NOMO-1 treated with DMSO at 0.1 percent for 48 hours (cell line): ENCODE measurements around the gene TM9SF1.

Experiments
- DNase-seq: peaks from one replicate; lab custom pipeline; 2025; ENCODE audit not compliant: unreplicated experiment; lab: John Stamatoyannopoulos, UW

The TM9SF1 gene

GRCh38 chr14:24196071-24197055, 1.1 kb upstream of the TM9SF1 start:
- DNase-seq, result peak; percentile 34

DNA sequence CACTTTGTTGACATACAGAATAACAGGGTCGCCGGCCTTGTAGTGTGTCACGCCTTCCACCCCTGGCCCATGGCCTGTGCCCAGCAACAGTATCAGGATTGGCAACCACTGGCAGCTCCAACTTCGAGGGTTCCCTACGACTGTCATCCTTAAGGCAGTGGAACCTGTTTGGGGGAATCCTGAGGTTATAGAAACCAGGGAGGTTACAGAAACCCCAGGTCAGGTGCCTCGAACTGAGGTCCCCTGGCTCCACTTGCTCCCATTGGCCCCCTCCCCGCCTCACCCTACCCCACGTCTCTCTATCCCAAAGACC, 412 bp downstream of the TM9SF1 start:
- DNase-seq, result no peak

GRCh38 chr14:24194186-24194872, 912 bp downstream of the TM9SF1 start:
- DNase-seq, result no peak

- no peak for DNase-seq
Measured at GRCh38 chr14:24192933-24193332, 2.3 kb downstream of the TM9SF1 start.

DNA sequence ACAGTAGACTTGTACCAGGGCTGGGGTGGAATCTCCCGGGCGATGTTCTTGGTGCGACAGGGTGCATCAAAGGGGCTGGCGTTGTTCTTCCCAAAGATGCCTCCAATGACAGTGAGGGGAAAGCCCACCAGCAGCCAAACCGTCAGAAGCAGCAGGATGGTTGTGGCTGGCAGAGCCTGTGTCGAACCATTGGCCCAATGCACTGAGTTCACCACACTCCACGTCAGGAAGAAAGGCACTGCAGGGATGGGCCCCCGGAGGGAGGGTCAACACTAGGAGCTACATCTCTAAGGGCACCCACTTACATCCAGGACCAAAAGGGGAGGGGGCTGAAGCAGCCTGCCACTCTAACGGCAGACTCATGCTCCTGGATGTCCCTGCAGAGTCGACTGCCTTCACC, 4.8 kb downstream of the TM9SF1 start:
- DNase-seq, result no peak

- no peak for DNase-seq
Measured at GRCh38 chr14:24189460-24189859, 5.8 kb downstream of the TM9SF1 start.

DNA sequence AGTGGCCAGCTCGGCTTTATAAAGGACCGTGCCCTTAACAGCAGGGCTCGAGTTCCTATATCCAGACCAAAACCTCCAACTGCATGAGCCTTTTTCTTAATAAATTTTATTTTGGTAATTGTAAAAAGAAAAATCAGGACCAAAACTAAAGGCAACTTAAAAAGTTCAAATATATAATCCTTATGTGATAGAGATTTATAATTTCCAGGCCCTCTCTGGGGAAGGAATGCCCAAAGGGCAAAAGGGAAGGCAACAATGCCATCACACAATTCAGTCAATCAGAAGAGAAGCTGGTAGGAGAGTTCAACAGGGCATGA, 6.2 kb downstream of the TM9SF1 start:
- no peak for DNase-seq

GRCh38 chr14:24188251-24189058, 6.8 kb downstream of the TM9SF1 start, which contains the start of gene IPO4:
Gene IPO4 (minus strand): TSS chr14:24188816. CDS start chr14:24188787, 29 bp downstream.
- peak; percentile 92 for DNase-seq

DNA sequence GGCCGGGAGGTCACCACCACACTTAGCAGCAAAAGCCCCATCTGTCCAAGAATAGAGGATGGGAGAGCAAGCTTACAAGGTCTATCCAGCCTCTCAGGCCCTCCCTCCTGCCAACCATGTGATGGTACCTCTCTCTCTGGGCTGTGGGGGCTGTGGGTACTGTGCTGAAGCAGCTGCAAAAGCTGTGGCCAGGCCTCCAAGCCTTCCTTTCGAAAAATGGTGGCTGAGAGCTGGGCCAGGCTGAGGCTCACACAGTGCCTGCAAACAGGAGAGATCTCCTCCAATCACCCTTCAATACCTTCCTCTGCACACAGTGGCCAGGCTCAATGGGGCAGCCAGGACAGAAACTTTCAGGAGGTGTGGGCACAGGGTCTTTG, 7.7 kb downstream of the TM9SF1 start:
- DNase-seq, result no peak

DNA sequence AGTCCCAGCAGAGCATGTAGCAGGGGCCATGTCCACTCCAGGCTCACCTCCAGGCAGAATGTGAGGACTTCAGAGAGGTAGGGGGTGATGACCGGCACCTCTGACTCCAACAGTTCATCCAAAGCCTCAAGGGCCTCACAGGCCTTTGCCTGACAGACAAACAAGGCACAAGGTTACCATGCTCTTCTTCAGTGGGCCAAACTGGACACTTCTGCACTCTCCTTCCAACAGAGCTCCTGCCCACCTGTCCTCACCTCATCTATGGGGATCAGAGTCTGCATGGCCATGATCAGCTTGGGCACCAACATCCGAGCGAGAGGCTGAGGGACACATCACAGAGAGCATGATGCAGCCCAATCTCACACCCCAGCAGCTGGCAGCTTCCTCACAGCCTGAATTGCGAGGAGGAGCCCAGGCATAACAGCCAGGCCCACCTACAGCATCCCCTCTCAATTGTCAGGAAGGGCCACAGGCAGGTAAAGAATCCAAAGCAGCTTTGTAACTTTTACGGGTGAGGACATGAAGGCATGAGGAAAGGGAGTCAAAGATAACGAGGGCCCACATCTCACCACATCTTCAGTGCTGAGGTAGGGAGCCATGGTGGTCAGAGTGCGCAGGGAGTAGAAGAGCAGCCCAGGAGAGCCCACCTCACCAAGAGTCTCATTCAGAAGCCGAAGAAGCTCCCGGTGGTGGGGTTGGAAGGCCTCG, 8.3 kb downstream of the TM9SF1 start:
- DNase-seq, result no peak

DNA sequence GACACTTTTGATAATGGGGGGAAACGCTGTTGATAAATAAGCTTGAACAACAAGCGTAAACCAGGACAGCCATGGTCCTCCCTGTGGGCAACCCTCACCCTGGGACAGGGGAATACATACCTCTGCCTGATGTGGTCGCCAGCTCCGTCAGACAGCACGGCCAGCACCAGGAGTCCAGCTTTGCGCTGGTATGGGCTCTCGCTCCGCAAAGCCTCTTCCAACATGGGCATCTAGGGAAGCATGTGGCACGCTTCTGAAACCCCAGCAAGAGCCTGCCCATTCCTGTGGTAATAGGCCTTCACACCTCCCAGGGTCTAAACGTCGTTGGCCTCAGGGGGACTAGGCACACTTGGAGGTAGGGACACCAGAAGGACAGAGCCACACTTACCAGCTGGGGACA, 9.5 kb downstream of the TM9SF1 start:
- no peak for DNase-seq

GRCh38 chr14:24185026-24185425, 10.2 kb downstream of the TM9SF1 start:
- DNase-seq, result no peak

DNA sequence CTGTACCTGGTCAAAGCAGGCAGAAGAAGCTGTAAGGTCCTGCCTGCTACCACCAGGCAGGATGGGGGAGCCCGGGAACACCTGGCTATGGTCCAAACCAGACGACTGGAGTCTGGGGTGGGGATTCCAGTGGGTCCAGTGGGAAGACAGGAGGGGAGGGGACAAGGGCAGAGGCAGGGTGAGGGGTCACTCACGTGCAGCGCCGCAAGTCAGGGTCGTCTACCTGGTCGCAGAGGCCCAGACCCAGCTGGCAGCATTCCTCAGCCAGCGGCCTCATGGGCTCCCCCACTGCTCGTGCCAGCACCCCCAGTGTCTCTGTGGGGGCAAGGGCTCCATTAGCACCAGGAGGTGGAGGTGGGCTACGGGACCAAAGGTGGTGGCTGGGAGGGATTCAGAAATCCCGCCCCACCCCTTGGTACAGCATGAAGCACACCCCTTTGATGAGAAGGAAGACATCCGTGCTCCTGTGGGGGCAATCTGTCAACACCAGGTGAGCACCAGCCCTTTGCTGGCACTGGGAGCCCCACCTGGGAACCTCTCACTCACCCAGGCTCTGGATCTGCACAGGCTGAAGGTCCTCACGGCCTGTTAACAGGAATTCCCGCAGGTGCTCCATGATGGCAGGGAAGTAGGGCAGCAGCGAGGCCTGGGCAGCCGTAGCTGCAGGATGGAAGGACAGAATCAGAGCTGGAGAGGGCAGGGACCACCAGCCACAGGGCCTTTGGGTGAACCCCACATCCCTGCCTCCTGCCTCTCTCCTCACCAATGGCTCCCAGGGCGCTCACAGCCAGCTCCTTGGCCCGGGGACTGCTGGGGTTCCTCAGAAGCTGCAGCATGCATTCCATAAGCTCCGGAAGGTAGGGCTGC, 10.9 kb downstream of the TM9SF1 start:
- DNase-seq, result no peak

- DNase-seq, result no peak
Measured at GRCh38 chr14:24183014-24183481, 12.2 kb downstream of the TM9SF1 start.

DNA sequence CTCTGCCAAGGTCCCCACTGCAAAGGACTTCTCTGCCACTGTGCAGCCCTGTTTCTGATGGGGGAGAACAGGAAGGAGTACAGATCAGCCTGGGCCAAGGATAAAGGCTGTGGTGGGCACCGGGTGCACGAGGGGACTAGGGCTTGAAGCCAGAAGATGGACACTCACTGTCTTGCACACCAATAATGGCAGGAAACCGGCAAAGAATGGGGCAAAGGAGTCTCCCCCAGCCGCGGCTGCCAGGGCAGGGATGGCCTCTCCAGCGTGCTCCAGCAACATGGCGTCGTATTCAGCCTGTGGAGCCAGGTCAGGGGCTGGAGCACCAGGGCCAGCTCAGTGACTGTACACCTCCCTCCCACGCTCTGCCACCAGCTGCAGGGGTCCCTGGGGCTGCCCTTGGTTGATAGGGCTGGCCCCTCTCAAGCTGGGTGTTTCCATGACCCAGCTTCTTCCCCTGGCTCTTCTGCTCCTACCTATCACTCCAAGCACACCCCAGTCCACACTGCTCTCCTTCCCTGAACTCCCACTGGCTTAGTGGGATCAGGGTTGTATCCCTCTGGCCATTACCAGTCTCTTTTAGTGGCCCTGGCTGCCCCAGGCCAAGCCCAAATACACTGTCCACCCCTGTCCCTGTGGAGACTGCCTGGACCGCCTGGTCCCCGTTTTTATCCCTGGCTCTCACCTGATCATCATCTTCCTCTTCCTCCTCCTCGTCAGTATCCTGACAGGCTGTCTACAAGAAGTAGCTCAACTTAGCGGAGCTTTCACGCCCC, 12.9 kb downstream of the TM9SF1 start:
- no peak for DNase-seq

- DNase-seq, result no peak
Measured at GRCh38 chr14:24181371-24182077, 13.7 kb downstream of the TM9SF1 start.

- no peak for DNase-seq
Measured at GRCh38 chr14:24179961-24180796, 15.1 kb downstream of the TM9SF1 start.
